ENCODE data around the gene CYP51A1.
"Not testable (repeated sequence)": the region's sequence is repeated elsewhere in the genome, so short reads cannot be mapped to it uniquely, and the experiment has no call there.

The CYP51A1 gene

GRCh38 chr7:92092210-92092609 lies 42.1 kb downstream of the CYP51A1 start:
- Histone ChIP-seq H3K27ac (ENCODE audit: low read depth, low read length) (no peak overlapping the region), H3K4me3 (ENCODE audit: low read length) (no peak overlapping the region), H4K20me1 (ENCODE audit: control insufficient read depth, insufficient read depth, low read depth, low read length) (no peaks in the 10 kb centered on the region), H3K79me2 (ENCODE audit: control insufficient read depth, low read length) (no peaks in the 10 kb centered on the region), H3F3A (ENCODE audit: control insufficient read depth, insufficient read depth) (no peaks in the 10 kb centered on the region), H3K4me2 (ENCODE audit: low read length) (no peak overlapping the region), H3K4me1 (ENCODE audit: control insufficient read depth, low read length) (peaks cover 8% of the 10 kb centered on the region), H3K9me3 (ENCODE audit: control insufficient read depth, insufficient read depth, low read length) (no peaks in the 10 kb centered on the region), H3K36me3 (ENCODE audit: control insufficient read depth, low read length) (peaks cover 58% of the 10 kb centered on the region), H3K9me2 (replicated peaks; ENCODE audit: control insufficient read depth, low read length) (no peaks in the 10 kb centered on the region), H3K27me3 (ENCODE audit: control insufficient read depth, low read length) (no peaks in the 10 kb centered on the region)
- no peak for TF ChIP-seq EZH2phosphoT487 (IDR thresholded peaks at IDR 0.05; ENCODE audit: borderline replicate concordance, low read length)
- TF ChIP-seq, protein P1, sequence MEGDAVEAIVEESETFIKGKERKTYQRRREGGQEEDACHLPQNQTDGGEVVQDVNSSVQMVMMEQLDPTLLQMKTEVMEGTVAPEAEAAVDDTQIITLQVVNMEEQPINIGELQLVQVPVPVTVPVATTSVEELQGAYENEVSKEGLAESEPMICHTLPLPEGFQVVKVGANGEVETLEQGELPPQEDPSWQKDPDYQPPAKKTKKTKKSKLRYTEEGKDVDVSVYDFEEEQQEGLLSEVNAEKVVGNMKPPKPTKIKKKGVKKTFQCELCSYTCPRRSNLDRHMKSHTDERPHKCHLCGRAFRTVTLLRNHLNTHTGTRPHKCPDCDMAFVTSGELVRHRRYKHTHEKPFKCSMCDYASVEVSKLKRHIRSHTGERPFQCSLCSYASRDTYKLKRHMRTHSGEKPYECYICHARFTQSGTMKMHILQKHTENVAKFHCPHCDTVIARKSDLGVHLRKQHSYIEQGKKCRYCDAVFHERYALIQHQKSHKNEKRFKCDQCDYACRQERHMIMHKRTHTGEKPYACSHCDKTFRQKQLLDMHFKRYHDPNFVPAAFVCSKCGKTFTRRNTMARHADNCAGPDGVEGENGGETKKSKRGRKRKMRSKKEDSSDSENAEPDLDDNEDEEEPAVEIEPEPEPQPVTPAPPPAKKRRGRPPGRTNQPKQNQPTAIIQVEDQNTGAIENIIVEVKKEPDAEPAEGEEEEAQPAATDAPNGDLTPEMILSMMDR (IDR thresholded peaks at IDR 0.05; ENCODE audit: low read depth, low read length, poor library complexity, severe bottlenecking), result no peak

DNA sequence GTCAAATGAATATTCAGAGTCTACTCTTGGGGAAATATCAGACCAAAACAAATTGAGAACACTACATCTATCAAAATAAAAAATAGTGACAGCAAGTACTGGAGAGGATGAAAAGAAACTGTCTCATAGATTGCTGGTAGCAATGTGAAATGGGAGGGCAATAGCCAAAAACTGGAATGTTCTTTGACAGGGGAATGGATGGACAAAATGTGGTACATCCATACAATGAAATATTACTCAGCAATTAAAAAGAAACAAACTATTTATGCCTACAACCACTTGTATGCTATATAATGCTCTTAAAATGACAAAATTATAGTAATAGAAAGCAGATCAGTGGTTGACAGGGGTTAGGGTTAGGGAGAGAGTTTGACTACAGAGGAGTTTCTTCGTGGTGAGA lies 46.0 kb downstream of the CYP51A1 start:
- Histone ChIP-seq H3K27ac (ENCODE audit: low read depth, low read length) (no peak overlapping the region), H3K4me3 (ENCODE audit: low read length) (no peak overlapping the region), H3K36me3 (ENCODE audit: control insufficient read depth, low read length) (peaks cover 67% of the 10 kb centered on the region), H3F3A (ENCODE audit: control insufficient read depth, insufficient read depth) (no peaks in the 10 kb centered on the region), H3K27me3 (ENCODE audit: control insufficient read depth, low read length) (no peaks in the 10 kb centered on the region), H3K4me2 (ENCODE audit: low read length) (no peak overlapping the region), H3K4me1 (ENCODE audit: control insufficient read depth, low read length) (no peaks in the 10 kb centered on the region), H4K20me1 (ENCODE audit: control insufficient read depth, insufficient read depth, low read depth, low read length) (no peaks in the 10 kb centered on the region), H3K79me2 (ENCODE audit: control insufficient read depth, low read length) (no peaks in the 10 kb centered on the region), H3K9me2 (replicated peaks; ENCODE audit: control insufficient read depth, low read length) (no peaks in the 10 kb centered on the region), H3K9me3 (ENCODE audit: control insufficient read depth, insufficient read depth, low read length) (no peaks in the 10 kb centered on the region)
- TF ChIP-seq, protein P1 (IDR thresholded peaks at IDR 0.05; ENCODE audit: low read depth, low read length, poor library complexity, severe bottlenecking), result no peak
- no peak for TF ChIP-seq EZH2phosphoT487 (IDR thresholded peaks at IDR 0.05; ENCODE audit: borderline replicate concordance, low read length)

DNA sequence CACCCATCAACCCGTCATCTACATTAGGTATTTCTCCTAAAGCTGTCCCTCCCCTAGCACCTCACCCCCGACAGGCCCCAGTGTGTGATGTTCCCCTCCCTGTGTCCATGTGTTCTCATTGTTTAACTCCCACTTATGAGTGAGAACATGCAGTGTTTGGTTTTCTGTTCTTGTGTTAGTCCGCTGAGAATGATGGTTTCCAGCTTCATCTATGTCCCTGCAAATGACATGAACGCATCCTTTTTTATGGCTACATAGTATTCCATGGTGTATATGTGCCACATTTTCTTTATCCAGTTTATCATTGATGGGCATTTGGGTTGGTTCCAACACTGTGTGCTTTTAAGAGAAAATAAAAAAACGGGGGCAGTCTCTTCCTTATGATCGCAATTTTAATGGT lies 50.4 kb downstream of the CYP51A1 start:
- not testable (repeated sequence) for H3K9me2 ChIP-seq (replicated peaks; ENCODE audit: control insufficient read depth, low read length); H3K79me2 ChIP-seq (ENCODE audit: control insufficient read depth, low read length); H3F3A ChIP-seq (ENCODE audit: control insufficient read depth, insufficient read depth); H3K4me3 ChIP-seq (ENCODE audit: low read length); H4K20me1 ChIP-seq (ENCODE audit: control insufficient read depth, insufficient read depth, low read depth, low read length); H3K27ac ChIP-seq (ENCODE audit: low read depth, low read length); H3K4me1 ChIP-seq (ENCODE audit: control insufficient read depth, low read length); H3K27me3 ChIP-seq (ENCODE audit: control insufficient read depth, low read length); H3K9me3 ChIP-seq (ENCODE audit: control insufficient read depth, insufficient read depth, low read length); H3K4me2 ChIP-seq (ENCODE audit: low read length)
- H3K36me3 ChIP-seq (ENCODE audit: control insufficient read depth, low read length), result peaks cover 62% of the 10 kb centered on the region

DNA sequence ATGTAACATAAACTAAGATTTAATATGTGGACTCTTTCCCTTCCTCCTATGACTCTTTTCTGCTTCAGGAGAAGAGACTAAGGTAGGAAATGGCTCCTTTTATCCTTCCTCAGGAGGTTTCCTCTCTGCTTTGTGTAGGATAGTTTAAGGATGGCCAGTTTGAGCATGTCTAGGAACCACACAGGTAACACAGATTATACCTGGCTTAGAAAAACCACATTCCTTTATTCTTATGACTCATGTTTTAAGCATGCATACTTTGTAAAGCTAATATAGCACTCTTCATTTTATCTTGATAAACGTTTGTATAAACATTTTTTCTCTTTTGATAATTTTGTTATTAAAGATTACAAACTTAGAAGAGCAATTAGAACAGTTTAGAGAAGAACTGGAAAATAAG lies 57.8 kb downstream of the CYP51A1 start:
- no peak for TF ChIP-seq EZH2phosphoT487 (IDR thresholded peaks at IDR 0.05; ENCODE audit: borderline replicate concordance, low read length)
- TF ChIP-seq, protein P1 (IDR thresholded peaks at IDR 0.05; ENCODE audit: low read depth, low read length, poor library complexity, severe bottlenecking), result no peak
- Histone ChIP-seq H3K27ac (ENCODE audit: low read depth, low read length) (no peak overlapping the region), H3K79me2 (ENCODE audit: control insufficient read depth, low read length) (no peaks in the 10 kb centered on the region), H3K36me3 (ENCODE audit: control insufficient read depth, low read length) (peaks cover 15% of the 10 kb centered on the region), H3K9me3 (ENCODE audit: control insufficient read depth, insufficient read depth, low read length) (no peaks in the 10 kb centered on the region), H3K4me2 (ENCODE audit: low read length) (no peak overlapping the region), H3K4me1 (ENCODE audit: control insufficient read depth, low read length) (no peaks in the 10 kb centered on the region), H3K9me2 (replicated peaks; ENCODE audit: control insufficient read depth, low read length) (no peaks in the 10 kb centered on the region), H4K20me1 (ENCODE audit: control insufficient read depth, insufficient read depth, low read depth, low read length) (no peaks in the 10 kb centered on the region), H3K4me3 (ENCODE audit: low read length) (no peak overlapping the region), H3F3A (ENCODE audit: control insufficient read depth, insufficient read depth) (peaks cover 2% of the 10 kb centered on the region; the same call in 1 of the 2 replicates), H3K27me3 (ENCODE audit: control insufficient read depth, low read length) (no peaks in the 10 kb centered on the region)

All from DOHH2 (cell line).